HL-60 (cell line): Measurements from ENCODE around the gene GIPR.

Experiments used
- CTCF ChIP-seq: IDR thresholded peaks from one replicate; pipeline ENCODE4 v1.5.1; 2011; ENCODE audit warnings: low read length, control low read depth, inconsistent platforms; ENCODE audit not compliant: insufficient read depth
- GABPA ChIP-seq: IDR thresholded peaks from 2 replicates; pipeline ENCODE4 v1.6.1; 2012; ENCODE audit warnings: low read depth
- POLR2AphosphoS5 ChIP-seq: IDR thresholded peaks from 2 replicates; pipeline ENCODE4 v1.6.1; 2012; ENCODE audit warnings: low read depth
- SPI1 ChIP-seq: IDR thresholded peaks from 2 replicates; pipeline ENCODE4 v1.6.1; 2012; ENCODE audit warnings: low read depth, mild to moderate bottlenecking, borderline replicate concordance
- TF ChIP-seq, protein P1 (sequence below): IDR thresholded peaks from 2 replicates; pipeline ENCODE4 v1.6.1; 2012; ENCODE audit warnings: low read depth; ENCODE audit not compliant: insufficient replicate concordance

GRCh38 chr19:45710356-45711130 is 42.5 kb downstream of the GIPR start:
- TF ChIP-seq CTCF (no peak), POLR2AphosphoS5 (no peak), SPI1 (no peak), GABPA (no peak)
- TF ChIP-seq, protein P1, sequence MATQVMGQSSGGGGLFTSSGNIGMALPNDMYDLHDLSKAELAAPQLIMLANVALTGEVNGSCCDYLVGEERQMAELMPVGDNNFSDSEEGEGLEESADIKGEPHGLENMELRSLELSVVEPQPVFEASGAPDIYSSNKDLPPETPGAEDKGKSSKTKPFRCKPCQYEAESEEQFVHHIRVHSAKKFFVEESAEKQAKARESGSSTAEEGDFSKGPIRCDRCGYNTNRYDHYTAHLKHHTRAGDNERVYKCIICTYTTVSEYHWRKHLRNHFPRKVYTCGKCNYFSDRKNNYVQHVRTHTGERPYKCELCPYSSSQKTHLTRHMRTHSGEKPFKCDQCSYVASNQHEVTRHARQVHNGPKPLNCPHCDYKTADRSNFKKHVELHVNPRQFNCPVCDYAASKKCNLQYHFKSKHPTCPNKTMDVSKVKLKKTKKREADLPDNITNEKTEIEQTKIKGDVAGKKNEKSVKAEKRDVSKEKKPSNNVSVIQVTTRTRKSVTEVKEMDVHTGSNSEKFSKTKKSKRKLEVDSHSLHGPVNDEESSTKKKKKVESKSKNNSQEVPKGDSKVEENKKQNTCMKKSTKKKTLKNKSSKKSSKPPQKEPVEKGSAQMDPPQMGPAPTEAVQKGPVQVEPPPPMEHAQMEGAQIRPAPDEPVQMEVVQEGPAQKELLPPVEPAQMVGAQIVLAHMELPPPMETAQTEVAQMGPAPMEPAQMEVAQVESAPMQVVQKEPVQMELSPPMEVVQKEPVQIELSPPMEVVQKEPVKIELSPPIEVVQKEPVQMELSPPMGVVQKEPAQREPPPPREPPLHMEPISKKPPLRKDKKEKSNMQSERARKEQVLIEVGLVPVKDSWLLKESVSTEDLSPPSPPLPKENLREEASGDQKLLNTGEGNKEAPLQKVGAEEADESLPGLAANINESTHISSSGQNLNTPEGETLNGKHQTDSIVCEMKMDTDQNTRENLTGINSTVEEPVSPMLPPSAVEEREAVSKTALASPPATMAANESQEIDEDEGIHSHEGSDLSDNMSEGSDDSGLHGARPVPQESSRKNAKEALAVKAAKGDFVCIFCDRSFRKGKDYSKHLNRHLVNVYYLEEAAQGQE = no peak
